ENCODE measurements around the gene WDFY4. TPM values are rescaled to one million over a fixed set of nuclear protein-coding genes. Genes with fewer than 3 reads are reported as not detected.

WDFY4 gene
- total RNA-seq, 4 donors from 2014 or later: 0.60 to 20.6 (median 5.1) TPM

- TF ChIP-seq POLR2A (IDR thresholded peaks at IDR 0.05): no peak
- no peak for TF ChIP-seq POLR2AphosphoS5 (IDR thresholded peaks at IDR 0.05)
- no peak for TF ChIP-seq CTCF (IDR thresholded peaks at IDR 0.05)
- TF ChIP-seq EP300 (IDR thresholded peaks at IDR 0.05; ENCODE audit: low read depth): no peak
- in situ Hi-C loops (cut with MboI; ENCODE audit: low pct_ligation_motif_present in 1 of 4, low pct_unique_long_range_greater_than_20kb in 1 of 4, low sequenced_read_pairs in 3 of 4) (no loop called here), intact Hi-C loops (cut with DNase I; ENCODE audit: low total_unique reads) (no loop called here)
- WGBS, 2 donors (ENCODE audit: low coverage in 1 of 2): 73 to 85% methylated on average over 4 to 6 of the region's 6 CpGs
- Histone ChIP-seq H3K27ac (no peak overlapping the region), H3K9me3 (no peaks in the 10 kb centered on the region), H3K27me3 (no peaks in the 10 kb centered on the region), H3K4me1 (no peaks in the 10 kb centered on the region), H3K36me3 (no peaks in the 10 kb centered on the region), H3K4me3 (no peak overlapping the region)
- no peak for DNase-seq
Observed at GRCh38 chr10:48710647-48711275, 26.1 kb downstream of the WDFY4 start.

- TF ChIP-seq POLR2AphosphoS5 (IDR thresholded peaks at IDR 0.05) (no peak), POLR2A (IDR thresholded peaks at IDR 0.05) (no peak), CTCF (IDR thresholded peaks at IDR 0.05) (no peak), EP300 (IDR thresholded peaks at IDR 0.05; ENCODE audit: low read depth) (no peak)
- no peaks in the 10 kb centered on the region for H3K36me3 ChIP-seq
- H3K27me3 ChIP-seq: no peaks in the 10 kb centered on the region
- intact Hi-C loops (cut with DNase I; ENCODE audit: low total_unique reads) (no loop called here), in situ Hi-C loops (cut with MboI; ENCODE audit: low pct_ligation_motif_present in 1 of 4, low pct_unique_long_range_greater_than_20kb in 1 of 4, low sequenced_read_pairs in 3 of 4) (no loop called here)
- H3K4me1 ChIP-seq: no peaks in the 10 kb centered on the region
- WGBS, 2 donors (ENCODE audit: low coverage in 1 of 2): 76 to 86% methylated on average over 3 of the region's 3 CpGs
- no peak overlapping the region for H3K27ac ChIP-seq
- no peak overlapping the region for H3K4me3 ChIP-seq
- DNase-seq: no peak
- no peaks in the 10 kb centered on the region for H3K9me3 ChIP-seq
Observed at GRCh38 chr10:48711830-48712229, 27.2 kb downstream of the WDFY4 start.

- in situ Hi-C loops (cut with MboI; ENCODE audit: low pct_ligation_motif_present in 1 of 4, low pct_unique_long_range_greater_than_20kb in 1 of 4, low sequenced_read_pairs in 3 of 4) (no loop called here), intact Hi-C loops (cut with DNase I; ENCODE audit: low total_unique reads) (no loop called here)
- Histone ChIP-seq H3K4me1 (no peaks in the 10 kb centered on the region), H3K9me3 (no peaks in the 10 kb centered on the region), H3K27ac (no peak overlapping the region), H3K4me3 (no peak overlapping the region), H3K36me3 (no peaks in the 10 kb centered on the region), H3K27me3 (no peaks in the 10 kb centered on the region)
- no peak for DNase-seq
- TF ChIP-seq POLR2A (IDR thresholded peaks at IDR 0.05) (no peak), CTCF (IDR thresholded peaks at IDR 0.05) (no peak), POLR2AphosphoS5 (IDR thresholded peaks at IDR 0.05) (no peak), EP300 (IDR thresholded peaks at IDR 0.05; ENCODE audit: low read depth) (no peak)
Observed at GRCh38 chr10:48714088-48714487, 29.4 kb downstream of the WDFY4 start.

DNA sequence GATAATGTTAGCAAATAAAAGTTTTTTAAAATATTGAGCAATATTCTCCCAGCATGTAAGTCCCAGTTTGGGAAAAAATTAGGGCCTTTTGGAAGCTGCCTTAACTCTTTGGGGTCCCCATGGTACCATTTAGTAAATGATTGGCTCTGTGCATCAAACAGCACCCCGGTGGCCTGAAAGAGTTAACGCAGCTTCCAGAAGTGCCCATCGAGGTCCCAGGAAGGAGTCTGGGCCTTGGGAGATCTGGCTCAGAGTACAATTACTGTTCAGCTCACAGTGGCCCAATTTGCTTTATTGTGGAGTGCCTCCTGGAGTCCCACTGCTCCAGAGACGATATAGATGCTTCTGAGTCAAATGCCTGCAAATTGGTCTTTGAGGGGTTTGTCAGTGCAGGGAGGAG, 31.7 kb downstream of the WDFY4 start:
- H3K36me3 ChIP-seq: no peaks in the 10 kb centered on the region
- H3K9me3 ChIP-seq: no peaks in the 10 kb centered on the region
- in situ Hi-C loops (cut with MboI; ENCODE audit: low pct_ligation_motif_present in 1 of 4, low pct_unique_long_range_greater_than_20kb in 1 of 4, low sequenced_read_pairs in 3 of 4): no loop called here
- intact Hi-C loops (cut with DNase I; ENCODE audit: low total_unique reads): no loop called here
- no peak for DNase-seq
- no peaks in the 10 kb centered on the region for H3K27me3 ChIP-seq
- no peak overlapping the region for H3K27ac ChIP-seq
- H3K4me1 ChIP-seq: no peaks in the 10 kb centered on the region
- WGBS, 2 donors (ENCODE audit: low coverage in 1 of 2): 68% methylated on average over 4 of the region's 4 CpGs; no CpG with 5 or more reads in 1 of the 2 donors
- H3K4me3 ChIP-seq: no peak overlapping the region
- TF ChIP-seq POLR2A (IDR thresholded peaks at IDR 0.05): no peak
- TF ChIP-seq CTCF (IDR thresholded peaks at IDR 0.05): no peak
- TF ChIP-seq EP300 (IDR thresholded peaks at IDR 0.05; ENCODE audit: low read depth): no peak
- TF ChIP-seq POLR2AphosphoS5 (IDR thresholded peaks at IDR 0.05): no peak
